SK-N-MC (cell line): ENCODE measurements around the gene PARP4.
"Not testable (repeated sequence)": the region's sequence is repeated elsewhere in the genome, so short reads cannot be mapped to it uniquely, and the experiment has no call there.

Source experiments
- DNase-seq: peaks from one replicate; pipeline ENCODE4 v3.0.0-alpha.2; 2011; ENCODE audit warnings: low read depth, low spot score
- H3K27ac ChIP-seq: fragments of 200-600 bp; sonication (generic); 2 replicates; pipeline ENCODE4 v1.5.1; 2016; ENCODE audit warnings: mixed run types
- H3K36me3 ChIP-seq: fragments of 200-600 bp; sonication (generic); 2 replicates; pipeline ENCODE4 v1.6.1; 2017; ENCODE audit warnings: antibody characterized with exemption, low read length, mixed read lengths; ENCODE audit not compliant: insufficient read depth
- H3K4me3 ChIP-seq: fragments of 200-600 bp; sonication (generic); 2 replicates; pipeline ENCODE4 v1.5.1; 2016
- H3K9ac ChIP-seq: fragments of 200-600 bp; sonication (generic); 2 replicates; pipeline ENCODE4 v1.8.0; 2017; ENCODE audit warnings: mixed run types, mixed read lengths; ENCODE audit not compliant: insufficient read length
- H3K9me3 ChIP-seq: fragments of 200-600 bp; sonication (generic); 2 replicates; pipeline ENCODE4 v1.6.1; 2017; ENCODE audit warnings: low read depth, mild to moderate bottlenecking, antibody characterized with exemption, low read length, moderate library complexity, mixed read lengths
- EZH2 ChIP-seq: fragments of 200-600 bp; sonication (generic); IDR thresholded peaks from one replicate; pipeline ENCODE4 v1.6.1; 2017; ENCODE audit warnings: antibody characterized with exemption
- FOXP2 ChIP-seq: optimal IDR thresholded peaks from 2 replicates; pipeline ENCODE3; 2011; ENCODE audit warnings: mild to moderate bottlenecking, moderate library complexity; ENCODE audit not compliant: insufficient read depth; ENCODE audit errors: extremely low read length, control extremely low read depth
- POLR2AphosphoS5 ChIP-seq: IDR thresholded peaks from 2 replicates; pipeline ENCODE4 v1.6.1; 2012; ENCODE audit warnings: mild to moderate bottlenecking, low read depth, low read length, borderline replicate concordance

Gene PARP4

DNA sequence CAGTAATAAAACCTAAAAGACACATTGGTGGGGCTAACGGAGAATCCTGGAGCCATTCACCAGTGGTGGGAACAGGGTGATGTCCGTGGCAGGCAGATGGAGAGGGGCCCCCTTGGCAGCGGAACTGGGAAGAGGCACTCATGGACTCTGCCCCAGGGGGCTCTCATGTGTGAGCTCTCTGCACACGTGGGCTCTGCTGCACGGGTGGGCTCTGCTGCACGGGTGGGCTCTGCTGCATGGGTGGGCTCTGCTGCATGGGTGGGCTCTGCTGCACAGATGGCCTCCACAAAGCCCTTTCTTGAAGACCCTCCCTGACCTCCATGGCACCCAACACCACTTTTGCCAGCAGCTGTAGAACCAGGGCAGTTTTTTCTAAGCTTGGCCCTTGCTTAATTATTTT lies 52.3 kb downstream of the PARP4 start:
- peaks cover 39% of the 10 kb centered on the region for H3K36me3 ChIP-seq
- peak overlapping the region; percentile 58; the same call in 1 of the 2 replicates for H3K4me3 ChIP-seq
- H3K27ac ChIP-seq, result peak overlapping the region; percentile 85; the same call in 1 of the 2 replicates
- no peaks in the 10 kb centered on the region for H3K9me3 ChIP-seq
- TF ChIP-seq POLR2AphosphoS5 (no peak), EZH2 (no peak), FOXP2 (no peak)
- H3K9ac ChIP-seq, result no peak overlapping the region
- DNase-seq, result no peak

DNA sequence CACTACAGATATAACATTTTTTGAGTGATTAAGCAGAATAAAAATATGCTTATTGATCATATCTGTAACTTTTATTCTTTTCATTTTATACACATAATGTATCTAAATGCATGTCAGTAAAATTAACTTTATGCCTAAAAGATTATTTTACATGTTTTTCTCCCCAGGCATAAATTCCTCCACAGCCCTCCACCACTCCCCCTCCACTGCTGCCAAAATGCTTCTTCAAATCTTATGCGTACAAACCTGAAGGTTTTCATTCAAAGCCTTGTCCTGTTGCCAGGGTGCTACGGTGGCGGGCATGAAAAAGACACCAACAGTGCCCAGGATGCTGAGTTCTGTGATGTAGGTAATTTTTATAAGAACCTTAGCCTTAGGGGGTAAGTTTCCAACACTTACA lies 52.9 kb downstream of the PARP4 start:
- no peaks in the 10 kb centered on the region for H3K9me3 ChIP-seq
- no peak for TF ChIP-seq EZH2
- H3K9ac ChIP-seq, result no peak overlapping the region
- peaks cover 43% of the 10 kb centered on the region for H3K36me3 ChIP-seq
- no peak for DNase-seq
- H3K4me3 ChIP-seq, result peak overlapping the region; percentile 58
- peak overlapping the region; percentile 85 for H3K27ac ChIP-seq

DNA sequence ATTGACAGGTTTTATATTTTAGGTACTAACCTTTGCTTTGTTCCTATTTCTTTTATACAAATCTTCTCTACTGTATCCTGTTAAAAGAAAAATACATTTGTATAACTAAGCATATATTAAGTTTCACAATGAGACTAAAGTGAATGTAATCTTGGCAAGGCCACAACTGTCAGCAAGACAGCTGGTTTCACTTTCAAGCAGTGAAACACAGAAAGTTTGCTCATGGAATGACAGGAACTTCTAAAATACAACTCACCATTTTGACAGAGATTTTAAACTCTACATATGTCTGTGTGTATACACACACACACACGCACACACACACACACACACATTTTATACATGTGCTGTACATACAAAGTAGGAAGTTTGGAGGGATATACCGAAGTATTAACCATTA lies 53.3 kb downstream of the PARP4 start:
- Histone ChIP-seq H3K9ac (no peak overlapping the region), H3K4me3 (peak overlapping the region; percentile 58), H3K27ac (peak overlapping the region; percentile 85), H3K36me3 (peaks cover 47% of the 10 kb centered on the region), H3K9me3 (no peaks in the 10 kb centered on the region)
- TF ChIP-seq POLR2AphosphoS5 (no peak), FOXP2 (no peak), EZH2 (no peak)
- DNase-seq, result no peak

DNA sequence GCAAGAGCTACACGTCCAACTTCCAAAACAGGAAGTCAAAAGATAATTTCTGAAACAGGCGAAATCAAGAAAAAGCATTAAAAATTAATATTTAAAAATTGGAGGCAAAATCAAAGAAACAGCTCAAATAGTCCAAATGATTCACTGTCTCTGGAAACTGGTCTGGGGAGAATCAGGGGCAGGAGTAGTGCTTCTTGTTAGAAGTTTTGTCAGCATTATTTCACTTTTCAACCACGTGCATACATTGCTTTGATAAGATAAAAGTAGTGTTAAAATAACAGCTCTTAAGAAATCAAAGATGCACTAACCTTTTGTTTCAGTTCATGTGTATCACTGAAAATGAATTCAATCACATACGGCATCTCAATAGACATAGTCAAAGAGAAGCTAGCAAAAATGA lies 53.8 kb downstream of the PARP4 start:
- TF ChIP-seq EZH2 (no peak), POLR2AphosphoS5 (no peak), FOXP2 (no peak)
- Histone ChIP-seq H3K9ac (no peak overlapping the region), H3K36me3 (peaks cover 51% of the 10 kb centered on the region), H3K4me3 (no peak overlapping the region; the same call in 1 of the 2 replicates), H3K27ac (peak overlapping the region; percentile 85), H3K9me3 (no peaks in the 10 kb centered on the region)
- no peak for DNase-seq

DNA sequence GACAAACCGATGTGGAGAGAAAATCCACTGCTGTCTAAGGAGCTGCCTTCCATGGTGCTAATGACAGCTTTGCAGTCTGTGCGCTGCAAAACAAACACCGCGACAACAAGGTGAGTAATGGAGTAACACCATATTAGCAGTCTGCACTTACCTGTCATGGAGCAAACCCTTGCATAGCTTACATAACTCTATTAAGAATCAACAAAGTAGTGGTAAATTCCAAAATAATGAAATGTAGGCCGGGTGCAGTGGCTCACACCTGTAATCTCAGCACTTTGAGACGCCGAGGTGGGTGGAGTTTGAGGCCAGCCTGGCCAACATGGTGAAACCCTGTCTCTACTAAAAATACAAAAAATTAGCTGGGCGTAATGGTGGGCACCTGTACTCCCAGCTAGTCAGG lies 56.2 kb downstream of the PARP4 start:
- no peak for TF ChIP-seq POLR2AphosphoS5
- TF ChIP-seq FOXP2, result no peak
- peaks cover 62% of the 10 kb centered on the region for H3K36me3 ChIP-seq

DNA sequence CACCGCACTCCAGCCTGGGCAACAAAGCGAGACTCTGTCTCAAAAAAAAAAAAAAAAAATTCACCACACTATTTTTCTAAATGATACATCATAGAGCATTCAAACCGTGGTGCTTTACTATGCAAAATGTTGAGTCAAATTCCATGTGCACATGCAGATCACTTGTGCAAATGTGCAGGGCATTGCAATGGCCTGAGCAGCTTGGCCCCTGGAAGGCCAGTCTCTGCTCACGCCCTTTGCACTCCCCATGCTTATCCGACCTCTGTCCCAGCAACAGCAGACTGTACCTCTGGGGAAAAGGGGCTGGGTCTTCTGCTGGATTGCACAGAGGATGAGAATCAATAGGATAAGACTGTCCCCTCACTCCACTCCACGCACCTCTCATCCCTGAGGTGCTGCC lies 58.5 kb downstream of the PARP4 start:
- peaks cover 53% of the 10 kb centered on the region for H3K36me3 ChIP-seq

More for the DNA sequence above, 56.2 kb downstream of the PARP4 start:
- Histone ChIP-seq H3K9me3 (no peaks in the 10 kb centered on the region), H3K4me3 (no peak overlapping the region), H3K27ac (no peak overlapping the region), H3K9ac (no peak overlapping the region)
- no peak for DNase-seq

DNA sequence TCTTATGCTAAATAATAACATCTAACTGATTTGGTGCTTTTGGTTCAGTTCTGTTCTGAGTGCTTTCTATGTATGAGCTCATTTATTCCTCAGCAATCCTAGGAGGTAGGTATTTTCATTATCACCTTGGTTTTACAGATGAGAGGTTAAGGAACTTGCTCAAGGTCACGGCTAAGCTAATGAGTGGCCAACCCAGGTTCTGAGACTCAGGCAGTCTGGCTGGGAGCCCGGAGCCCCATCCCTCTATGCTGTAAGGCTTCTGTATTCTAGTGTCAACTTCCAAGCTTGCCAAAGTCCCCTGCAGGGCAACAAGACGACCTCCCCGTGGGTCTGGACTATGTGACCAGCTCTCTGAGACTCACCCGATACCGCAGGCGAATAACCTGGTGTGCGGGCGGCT lies 60.5 kb downstream of the PARP4 start:
- Histone ChIP-seq H3K36me3 (peaks cover 54% of the 10 kb centered on the region), H3K9ac (no peak overlapping the region), H3K27ac (peak overlapping the region; percentile 92; the same call in 1 of the 2 replicates), H3K9me3 (no peaks in the 10 kb centered on the region), H3K4me3 (no peak overlapping the region)
- TF ChIP-seq EZH2 (no peak), POLR2AphosphoS5 (no peak), FOXP2 (no peak)
- DNase-seq, result no peak

More for the DNA sequence above, 58.5 kb downstream of the PARP4 start:
- TF ChIP-seq FOXP2, result no peak
- TF ChIP-seq POLR2AphosphoS5, result no peak
- no peak for TF ChIP-seq EZH2
- no peak overlapping the region for H3K27ac ChIP-seq
- H3K4me3 ChIP-seq, result no peak overlapping the region
- no peak overlapping the region for H3K9ac ChIP-seq
- no peak for DNase-seq
- no peaks in the 10 kb centered on the region for H3K9me3 ChIP-seq

DNA sequence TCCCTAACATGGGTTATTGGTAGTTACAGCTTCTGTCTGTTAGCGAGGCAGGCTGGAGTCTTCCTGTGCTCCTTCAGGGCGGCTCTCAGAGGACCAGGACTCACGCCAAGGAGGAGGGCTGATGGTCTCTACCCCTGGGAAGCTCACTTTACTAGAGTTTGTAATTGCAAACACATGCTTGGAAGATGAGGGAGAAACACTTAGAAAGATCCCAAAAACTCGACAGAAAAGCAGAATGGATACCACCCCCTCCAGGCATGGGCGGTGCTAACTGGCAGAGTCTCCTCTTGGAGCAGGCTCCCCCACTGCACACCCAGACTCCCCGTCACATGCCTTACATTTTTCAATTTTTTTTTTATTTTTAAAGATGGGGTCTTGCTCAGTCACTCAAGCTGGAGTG lies 62.0 kb downstream of the PARP4 start:
- peak overlapping the region; percentile 92 for H3K27ac ChIP-seq
- no peaks in the 10 kb centered on the region for H3K9me3 ChIP-seq
- DNase-seq, result peak; percentile 58
- H3K36me3 ChIP-seq, result peaks cover 50% of the 10 kb centered on the region
- H3K9ac ChIP-seq, result no peak overlapping the region
- no peak for TF ChIP-seq POLR2AphosphoS5
- no peak for TF ChIP-seq FOXP2
- no peak for TF ChIP-seq EZH2
- peak overlapping the region; percentile 53; the same call in 1 of the 2 replicates for H3K4me3 ChIP-seq

DNA sequence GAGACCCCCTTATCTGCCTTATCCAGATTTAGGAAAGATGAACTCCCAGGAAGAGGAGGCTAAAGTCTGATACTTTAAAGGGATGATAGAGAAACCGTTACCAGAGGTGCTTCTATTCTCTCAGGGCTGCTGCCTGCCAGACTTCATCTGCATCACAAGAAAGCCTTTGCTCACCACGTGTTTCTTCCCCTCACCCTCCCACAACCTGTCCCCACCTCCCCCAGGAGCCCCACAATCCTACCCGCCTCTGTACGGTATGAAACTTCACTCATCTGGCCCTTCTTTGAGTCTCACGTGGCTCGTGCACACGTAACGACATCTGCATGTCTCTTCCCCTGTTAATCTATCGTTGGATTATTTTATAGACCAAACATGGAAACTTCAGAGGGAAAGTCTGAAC lies 67.7 kb downstream of the PARP4 start:
- H3K36me3 ChIP-seq, result peaks cover 58% of the 10 kb centered on the region
- not testable (repeated sequence) for H3K9ac ChIP-seq, H3K9me3 ChIP-seq, H3K4me3 ChIP-seq, DNase-seq, H3K27ac ChIP-seq
